UCSD-AML1 (cell line): ENCODE measurements around the gene PCDHGA7.
"Not testable (repeated sequence)": the region's sequence is repeated elsewhere in the genome, so short reads cannot be mapped to it uniquely, and the experiment has no call there.

ENCODE experiments used
- DNase-seq: peaks from one replicate; lab custom pipeline; 2025; ENCODE audit not compliant: unreplicated experiment; lab: John Stamatoyannopoulos, UW

Gene PCDHGA7

DNA sequence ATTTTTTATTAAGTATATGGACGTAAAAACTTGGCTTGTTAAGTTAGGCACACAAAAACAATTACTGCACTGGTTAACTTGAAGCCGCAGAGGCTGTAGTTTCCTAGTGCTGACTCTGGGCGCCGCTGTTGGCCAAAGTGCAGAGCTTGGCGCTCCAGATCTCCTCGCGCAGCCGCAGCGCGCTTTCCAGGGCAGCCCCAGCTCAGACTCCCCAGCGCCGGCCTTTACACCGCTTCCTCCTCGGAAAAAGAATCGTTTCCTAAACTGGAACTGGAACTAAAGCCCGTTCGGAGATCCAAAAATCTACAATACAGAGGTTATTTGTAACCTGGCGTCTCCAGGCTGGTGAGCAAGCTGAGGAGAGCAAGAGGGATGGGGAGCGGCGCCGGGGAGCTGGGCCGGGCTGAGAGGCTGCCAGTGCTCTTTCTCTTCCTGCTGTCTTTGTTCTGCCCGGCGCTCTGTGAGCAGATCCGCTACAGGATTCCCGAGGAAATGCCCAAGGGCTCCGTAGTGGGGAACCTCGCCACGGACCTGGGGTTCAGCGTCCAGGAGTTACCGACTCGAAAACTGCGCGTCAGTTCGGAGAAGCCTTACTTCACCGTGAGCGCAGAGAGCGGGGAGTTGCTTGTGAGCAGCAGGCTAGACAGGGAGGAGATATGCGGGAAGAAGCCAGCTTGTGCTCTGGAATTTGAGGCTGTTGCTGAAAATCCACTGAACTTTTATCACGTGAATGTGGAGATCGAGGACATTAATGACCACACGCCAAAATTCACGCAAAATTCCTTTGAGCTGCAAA, 15.4 kb downstream of the PCDHGA7 start, which contains the start of gene PCDHGB5:
Gene PCDHGB5, plus strand, starts transcription at position 192 of the 796 bp plus-strand sequence. Its CDS starts 181 bp downstream, at position 373.
- DNase-seq, result not testable (repeated sequence)

DNA sequence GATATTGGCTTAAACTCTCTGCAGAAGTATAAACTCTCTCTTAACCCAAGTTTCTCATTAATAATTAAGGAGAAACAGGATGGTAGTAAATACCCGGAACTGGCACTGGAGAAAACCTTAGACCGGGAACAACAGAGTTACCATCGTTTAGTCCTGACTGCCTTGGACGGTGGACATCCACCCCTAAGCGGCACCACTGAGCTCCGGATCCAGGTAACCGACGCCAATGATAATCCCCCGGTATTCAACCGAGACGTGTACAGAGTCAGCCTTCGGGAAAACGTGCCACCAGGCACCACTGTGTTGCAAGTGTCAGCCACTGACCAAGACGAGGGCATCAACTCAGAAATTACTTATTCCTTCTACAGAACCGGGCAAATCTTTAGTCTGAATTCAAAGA, 16.1 kb downstream of the PCDHGA7 start:
- DNase-seq, result no peak

DNA sequence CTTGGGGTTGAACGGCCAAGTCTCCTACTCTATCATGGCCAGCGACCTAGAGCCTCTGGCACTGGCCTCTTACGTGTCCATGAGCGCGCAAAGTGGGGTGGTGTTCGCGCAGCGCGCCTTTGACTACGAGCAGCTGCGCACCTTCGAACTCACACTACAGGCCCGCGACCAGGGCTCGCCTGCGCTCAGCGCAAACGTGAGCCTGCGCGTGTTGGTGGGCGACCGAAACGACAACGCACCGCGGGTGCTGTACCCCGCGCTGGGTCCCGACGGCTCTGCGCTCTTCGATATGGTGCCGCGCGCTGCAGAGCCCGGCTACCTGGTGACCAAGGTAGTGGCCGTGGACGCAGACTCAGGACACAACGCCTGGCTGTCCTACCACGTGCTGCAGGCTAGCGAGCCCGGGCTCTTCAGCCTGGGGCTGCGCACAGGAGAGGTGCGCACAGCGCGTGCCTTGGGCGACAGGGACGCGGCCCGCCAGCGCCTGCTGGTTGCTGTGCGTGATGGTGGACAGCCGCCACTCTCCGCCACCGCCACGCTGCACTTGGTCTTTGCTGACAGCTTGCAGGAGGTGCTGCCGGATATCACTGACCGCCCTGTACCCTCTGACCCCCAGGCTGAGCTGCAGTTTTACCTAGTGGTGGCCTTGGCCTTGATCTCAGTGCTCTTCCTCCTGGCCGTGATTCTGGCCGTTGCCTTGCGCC, 17.2 kb downstream of the PCDHGA7 start:
- no peak for DNase-seq

DNA sequence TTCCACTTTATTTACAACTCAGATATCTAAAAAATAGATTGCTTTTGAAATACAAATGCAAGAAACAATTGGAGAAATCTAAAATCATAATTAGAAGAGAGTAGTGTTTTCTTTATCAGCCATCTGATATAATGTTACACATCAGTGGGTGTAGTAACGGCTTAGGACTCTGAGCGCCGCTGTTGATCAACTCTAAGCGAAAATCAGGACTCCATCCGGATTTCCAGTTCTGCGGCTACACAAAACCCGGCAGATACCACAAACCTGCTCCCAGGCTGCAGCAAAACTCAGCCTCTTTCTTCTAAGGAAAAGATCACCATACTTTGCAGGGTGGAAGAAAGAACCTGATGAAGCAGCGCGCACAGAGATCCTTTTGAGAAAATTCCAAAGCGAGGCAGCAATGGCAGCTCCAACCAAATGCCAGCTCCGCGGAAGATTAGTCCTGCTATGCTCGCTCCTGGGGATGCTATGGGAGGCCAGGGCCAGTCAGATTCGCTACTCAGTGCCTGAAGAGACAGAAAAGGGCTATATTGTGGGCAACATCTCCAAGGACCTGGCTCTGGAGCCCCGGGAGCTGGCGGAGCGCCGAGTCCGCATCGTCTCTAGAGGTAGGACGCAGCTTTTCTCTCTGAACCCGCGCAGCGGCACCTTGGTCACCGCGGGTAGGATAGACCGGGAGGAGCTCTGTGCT, 20.2 kb downstream of the PCDHGA7 start, which contains the start of gene PCDHGA9:
Gene PCDHGA9, plus strand, starts transcription at position 226 of the 691 bp plus-strand sequence. Its CDS starts 175 bp downstream, at position 401.
- no peak for DNase-seq

DNA sequence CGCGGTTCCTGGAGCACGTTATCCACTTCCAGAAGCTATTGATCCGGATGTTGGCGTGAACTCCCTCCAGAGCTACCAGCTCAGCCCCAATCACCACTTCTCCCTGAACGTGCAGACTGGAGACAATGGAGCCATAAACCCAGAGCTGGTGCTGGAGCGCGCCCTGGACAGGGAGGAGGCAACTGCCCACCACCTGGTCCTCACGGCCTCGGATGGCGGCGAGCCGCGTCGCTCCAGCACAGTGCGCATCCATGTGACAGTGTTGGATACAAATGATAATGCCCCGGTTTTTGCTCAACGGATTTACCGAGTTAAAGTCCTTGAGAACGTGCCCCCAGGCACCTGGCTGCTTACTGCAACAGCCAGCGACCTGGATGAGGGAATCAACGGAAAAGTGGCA, 20.8 kb downstream of the PCDHGA7 start:
- no peak for DNase-seq

DNA sequence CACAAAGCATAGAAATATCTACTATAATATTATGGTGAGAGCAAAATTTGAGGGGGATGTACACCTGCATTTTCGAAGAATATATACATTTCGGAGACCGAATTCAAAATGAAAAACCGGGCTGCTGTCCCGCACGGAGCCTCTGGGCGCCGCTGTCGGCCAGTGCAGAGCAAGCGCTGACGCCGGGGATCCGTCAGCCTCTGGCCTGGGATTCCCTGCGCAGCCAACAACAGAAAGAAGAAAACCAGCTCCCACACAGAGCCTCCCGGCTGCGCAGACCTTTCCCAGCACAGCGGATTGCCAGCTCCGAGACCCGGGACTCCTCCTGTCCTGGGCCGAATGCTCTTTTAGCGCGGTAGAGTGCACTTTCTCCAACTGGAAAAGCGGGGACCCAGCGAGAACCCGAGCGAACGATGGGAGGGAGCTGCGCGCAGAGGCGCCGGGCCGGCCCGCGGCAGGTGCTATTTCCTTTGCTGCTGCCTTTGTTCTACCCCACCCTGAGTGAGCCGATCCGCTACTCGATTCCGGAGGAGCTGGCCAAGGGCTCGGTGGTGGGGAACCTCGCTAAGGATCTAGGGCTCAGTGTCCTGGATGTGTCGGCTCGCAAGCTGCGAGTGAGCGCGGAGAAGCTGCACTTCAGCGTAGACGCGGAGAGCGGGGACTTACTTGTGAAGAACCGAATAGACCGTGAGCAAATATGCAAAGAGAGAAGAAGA, 25.4 kb downstream of the PCDHGA7 start, which contains the start of gene PCDHGB6:
Gene PCDHGB6, plus strand, starts transcription at position 232 of the 716 bp plus-strand sequence. Its CDS starts 182 bp downstream, at position 414.
- DNase-seq, result not testable (repeated sequence)

DNA sequence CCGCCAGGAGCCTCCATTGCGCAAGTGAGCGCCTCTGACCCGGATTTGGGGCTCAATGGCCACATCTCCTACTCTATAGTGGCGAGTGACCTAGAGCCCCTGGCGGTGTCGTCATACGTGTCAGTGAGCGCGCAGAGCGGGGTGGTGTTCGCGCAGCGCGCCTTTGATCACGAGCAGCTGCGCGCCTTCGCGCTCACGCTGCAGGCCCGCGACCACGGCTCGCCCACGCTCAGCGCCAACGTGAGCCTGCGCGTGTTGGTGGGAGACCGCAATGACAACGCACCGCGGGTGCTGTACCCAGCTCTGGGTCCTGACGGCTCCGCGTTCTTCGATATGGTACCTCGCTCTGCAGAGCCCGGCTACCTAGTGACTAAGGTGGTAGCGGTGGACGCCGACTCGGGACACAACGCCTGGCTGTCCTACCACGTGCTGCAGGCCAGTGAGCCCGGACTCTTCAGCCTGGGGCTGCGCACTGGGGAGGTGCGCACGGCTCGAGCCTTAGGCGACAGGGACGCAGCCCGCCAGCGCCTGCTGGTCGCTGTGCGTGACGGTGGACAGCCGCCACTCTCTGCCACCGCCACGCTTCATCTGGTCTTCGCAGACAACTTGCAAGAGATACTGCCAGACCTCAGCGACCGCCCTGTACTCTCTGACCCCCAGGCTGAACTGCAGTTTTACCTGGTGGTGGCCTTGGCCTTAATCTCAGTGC, 27.2 kb downstream of the PCDHGA7 start:
- DNase-seq, result no peak

DNA sequence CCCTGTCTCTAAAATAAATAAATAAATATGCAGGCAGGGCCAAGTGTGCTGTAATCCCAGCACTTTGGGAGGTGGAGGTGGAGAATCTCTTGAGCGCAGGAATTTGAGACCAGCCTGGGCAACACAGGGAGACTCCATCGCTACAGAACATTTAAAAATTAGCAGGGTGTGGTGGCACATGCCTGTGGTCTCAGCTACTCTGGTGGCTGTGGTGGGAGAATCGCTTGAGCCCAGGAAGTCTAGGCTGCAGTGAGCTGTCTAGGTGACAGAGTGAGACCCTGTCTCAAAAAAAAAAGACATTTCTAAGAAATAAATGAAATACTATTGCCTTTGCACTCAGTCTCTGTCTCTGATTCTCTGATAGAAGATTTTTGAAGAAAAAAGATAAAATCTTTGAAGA, 29.0 kb downstream of the PCDHGA7 start:
- DNase-seq, result no peak

DNA sequence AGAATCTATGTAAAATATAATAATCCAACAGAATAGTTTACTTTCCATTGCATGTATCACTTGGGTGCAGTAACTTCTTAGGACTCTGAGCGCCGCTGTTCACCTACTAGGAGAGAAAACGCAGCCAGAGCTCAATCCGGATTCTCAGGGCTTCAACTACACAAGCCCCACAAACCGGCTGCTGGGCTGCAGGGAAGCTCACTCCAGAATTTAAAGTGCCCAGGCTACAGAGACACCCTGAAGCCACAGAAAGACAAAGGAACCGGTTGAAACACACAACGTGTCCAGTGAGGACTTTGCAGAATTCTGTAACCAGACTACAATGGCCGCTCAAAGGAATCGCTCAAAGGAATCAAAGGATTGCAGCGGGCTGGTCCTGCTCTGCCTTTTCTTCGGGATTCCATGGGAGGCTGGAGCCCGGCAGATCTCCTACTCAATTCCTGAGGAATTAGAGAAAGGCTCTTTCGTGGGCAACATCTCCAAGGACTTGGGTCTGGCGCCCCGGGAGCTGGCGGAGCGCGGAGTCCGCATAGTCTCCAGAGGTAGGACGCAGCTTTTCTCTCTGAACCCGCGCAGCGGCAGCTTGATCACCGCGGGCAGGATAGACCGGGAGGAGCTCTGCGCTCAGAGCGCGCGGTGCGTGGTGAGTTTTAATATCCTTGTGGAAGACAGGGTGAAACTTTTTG, 30.5 kb downstream of the PCDHGA7 start, which contains the start of gene PCDHGA10:
Gene PCDHGA10, plus strand, starts transcription at position 134 of the 686 bp plus-strand sequence. Its CDS starts 189 bp downstream, at position 323.
- DNase-seq, result peak; percentile 23

DNA sequence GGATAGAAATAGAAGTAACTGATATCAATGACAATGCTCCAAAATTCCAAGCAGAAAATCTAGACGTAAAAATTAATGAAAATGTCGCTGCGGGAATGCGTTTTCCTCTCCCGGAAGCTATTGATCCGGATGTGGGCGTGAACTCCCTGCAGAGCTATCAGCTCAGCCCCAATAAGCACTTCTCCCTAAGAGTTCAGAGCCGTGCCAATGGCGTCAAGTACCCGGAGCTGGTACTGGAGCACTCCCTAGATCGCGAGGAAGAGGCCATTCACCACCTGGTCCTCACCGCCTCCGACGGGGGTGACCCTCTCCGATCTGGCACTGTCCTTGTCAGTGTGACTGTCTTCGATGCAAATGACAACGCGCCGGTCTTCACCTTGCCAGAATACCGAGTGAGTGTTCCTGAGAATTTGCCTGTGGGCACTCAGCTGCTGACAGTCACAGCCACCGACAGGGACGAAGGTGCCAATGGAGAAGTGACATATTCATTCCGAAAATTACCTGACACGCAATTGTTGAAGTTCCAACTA, 31.1 kb downstream of the PCDHGA7 start:
- no peak for DNase-seq

DNA sequence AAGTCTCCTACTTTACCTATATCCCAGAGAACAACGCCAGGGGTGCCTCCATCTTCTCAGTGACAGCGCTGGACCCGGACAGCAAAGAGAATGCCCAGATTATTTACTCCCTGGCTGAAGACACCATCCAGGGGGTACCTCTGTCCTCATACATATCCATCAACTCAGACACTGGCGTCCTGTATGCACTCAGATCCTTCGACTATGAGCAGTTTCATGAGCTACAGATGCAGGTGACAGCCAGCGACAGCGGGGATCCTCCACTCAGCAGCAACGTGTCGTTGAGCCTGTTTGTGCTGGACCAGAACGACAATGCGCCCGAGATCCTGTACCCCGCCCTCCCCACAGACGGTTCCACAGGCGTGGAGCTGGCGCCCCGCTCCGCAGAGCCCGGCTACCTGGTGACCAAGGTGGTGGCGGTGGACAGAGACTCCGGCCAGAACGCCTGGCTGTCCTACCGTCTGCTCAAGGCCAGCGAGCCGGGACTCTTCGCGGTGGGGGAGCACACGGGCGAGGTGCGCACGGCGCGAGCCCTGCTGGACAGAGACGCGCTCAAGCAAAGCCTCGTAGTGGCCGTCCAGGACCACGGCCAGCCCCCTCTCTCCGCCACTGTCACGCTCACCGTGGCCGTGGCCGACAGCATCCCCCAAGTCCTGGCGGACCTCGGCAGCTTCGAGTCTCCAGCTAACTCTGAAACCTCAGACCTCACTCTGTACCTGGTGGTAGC, 32.2 kb downstream of the PCDHGA7 start:
- DNase-seq, result not testable (repeated sequence)

DNA sequence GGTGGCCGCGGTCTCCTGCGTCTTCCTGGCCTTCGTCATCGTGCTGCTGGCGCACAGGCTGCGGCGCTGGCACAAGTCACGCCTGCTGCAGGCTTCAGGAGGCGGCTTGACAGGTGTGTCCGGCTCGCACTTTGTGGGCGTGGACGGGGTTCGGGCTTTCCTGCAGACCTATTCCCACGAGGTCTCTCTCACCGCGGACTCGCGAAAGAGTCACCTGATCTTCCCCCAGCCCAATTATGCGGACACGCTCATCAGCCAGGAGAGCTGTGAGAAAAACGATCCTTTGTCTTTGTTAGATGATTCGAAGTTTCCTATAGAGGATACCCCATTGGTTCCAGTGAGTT, 32.7 kb downstream of the PCDHGA7 start:
- DNase-seq, result not testable (repeated sequence)

DNA sequence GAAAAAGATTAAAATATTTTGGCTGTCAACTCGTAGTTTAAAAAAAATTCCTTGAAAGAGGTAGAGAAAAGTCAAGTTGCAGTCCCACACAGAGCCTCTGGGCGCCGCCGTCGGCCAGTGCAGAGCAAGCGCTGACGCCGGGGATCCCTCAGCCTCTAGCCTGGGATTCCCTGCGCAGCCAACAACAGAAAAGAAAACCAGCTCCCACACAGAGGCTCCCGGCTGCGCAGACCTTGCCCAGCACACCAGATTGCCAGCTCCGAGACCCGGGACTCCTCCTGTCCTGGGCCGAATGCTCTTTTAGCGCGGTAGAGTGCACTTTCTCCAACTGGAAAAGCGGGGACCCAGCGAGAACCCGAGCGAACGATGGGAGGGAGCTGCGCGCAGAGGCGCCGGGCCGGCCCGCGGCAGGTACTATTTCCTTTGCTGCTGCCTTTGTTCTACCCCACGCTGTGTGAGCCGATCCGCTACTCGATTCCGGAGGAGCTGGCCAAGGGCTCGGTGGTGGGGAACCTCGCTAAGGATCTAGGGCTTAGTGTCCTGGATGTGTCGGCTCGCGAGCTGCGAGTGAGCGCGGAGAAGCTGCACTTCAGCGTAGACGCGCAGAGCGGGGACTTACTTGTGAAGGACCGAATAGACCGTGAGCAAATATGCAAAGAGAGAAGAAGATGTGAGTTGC, 35.1 kb downstream of the PCDHGA7 start, which contains the start of gene PCDHGB7:
Gene PCDHGB7, plus strand, starts transcription at position 184 of the 679 bp plus-strand sequence. Its CDS starts 183 bp downstream, at position 367.
- peak; percentile 73 for DNase-seq

DNA sequence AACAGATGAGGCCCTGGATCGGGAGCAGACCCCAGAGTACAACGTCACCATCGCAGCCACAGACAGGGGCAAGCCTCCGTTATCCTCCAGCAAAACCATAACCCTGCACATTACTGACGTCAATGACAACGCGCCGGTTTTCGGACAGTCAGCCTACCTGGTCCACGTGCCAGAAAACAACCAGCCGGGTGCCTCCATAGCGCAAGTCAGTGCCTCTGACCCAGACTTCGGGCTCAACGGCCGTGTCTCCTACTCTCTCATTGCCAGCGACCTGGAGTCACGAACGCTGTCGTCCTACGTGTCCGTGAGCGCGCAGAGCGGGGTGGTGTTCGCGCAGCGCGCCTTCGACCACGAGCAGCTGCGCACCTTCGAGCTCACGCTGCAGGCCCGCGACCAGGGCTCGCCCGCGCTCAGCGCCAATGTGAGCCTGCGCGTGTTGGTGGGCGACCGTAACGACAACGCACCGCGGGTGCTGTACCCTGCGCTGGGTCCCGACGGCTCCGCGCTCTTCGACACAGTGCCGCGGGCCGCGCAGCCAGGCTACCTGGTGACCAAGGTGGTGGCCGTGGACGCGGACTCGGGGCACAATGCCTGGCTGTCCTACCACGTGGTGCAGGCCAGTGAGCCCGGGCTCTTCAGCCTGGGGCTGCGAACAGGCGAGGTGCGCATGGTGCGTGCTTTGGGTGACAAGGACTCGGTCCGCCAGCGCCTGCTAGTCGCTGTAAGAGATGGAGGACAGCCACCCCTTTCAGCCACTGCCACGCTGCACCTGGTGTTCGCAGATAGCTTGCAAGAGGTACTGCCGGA, 36.7 kb downstream of the PCDHGA7 start:
- no peak for DNase-seq

DNA sequence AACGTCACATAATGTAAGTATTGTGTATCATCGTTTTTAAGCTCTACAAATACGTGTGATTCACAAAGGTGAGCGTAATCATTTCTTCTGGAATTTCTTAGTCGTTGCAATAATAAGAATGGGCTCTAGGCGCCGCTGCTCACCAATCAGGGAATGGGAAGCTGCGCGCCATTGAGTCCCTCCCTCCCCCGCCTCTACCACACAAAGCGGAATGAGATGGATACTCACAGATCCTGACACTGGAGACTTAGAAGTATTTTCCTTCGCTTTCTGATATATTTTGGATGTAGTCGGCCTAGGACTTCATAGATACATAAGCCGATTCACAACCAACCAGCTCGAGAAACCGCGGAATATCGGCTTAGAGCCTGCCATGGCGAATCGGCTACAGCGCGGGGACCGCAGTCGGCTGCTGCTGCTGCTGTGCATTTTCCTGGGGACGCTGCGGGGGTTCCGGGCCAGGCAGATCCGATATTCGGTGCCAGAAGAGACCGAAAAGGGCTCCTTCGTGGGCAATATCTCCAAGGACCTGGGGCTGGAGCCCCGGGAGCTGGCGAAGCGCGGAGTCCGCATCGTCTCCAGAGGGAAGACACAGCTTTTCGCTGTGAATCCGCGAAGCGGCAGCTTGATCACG, 38.4 kb downstream of the PCDHGA7 start, which contains the start of gene PCDHGA11:
Gene PCDHGA11, plus strand, starts transcription at position 197 of the 634 bp plus-strand sequence. Its CDS starts 177 bp downstream, at position 374.
- peak; percentile 44 for DNase-seq

DNA sequence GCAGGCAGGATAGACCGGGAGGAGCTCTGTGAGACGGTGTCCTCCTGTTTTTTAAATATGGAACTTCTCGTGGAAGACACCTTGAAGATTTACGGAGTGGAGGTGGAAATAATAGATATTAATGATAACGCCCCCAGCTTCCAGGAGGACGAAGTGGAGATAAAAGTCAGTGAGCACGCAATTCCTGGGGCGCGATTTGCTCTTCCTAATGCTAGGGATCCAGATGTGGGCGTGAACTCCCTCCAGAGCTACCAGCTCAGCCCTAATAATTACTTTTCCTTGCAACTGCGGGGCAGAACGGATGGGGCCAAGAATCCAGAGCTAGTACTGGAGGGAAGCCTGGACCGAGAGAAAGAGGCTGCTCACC, 38.9 kb downstream of the PCDHGA7 start:
- DNase-seq, result no peak
